Measurements from ENCODE around the gene MSH3.

MSH3 gene

GRCh38 chr5:80703291-80703690 lies 48.8 kb downstream of the MSH3 start:
- H3K9me3 ChIP-seq (ENCODE audit: insufficient read depth, low read depth, low read length), result no peaks in the 10 kb centered on the region
- H3K9ac ChIP-seq (ENCODE audit: low read depth, low read length, poor library complexity, severe bottlenecking), result no peak overlapping the region
- TF ChIP-seq CTCF (conservative IDR thresholded peaks at IDR 0.05; ENCODE audit: low read length), result no peak
- TF ChIP-seq EZH2phosphoT487 (IDR thresholded peaks at IDR 0.05; ENCODE audit: borderline replicate concordance), result no peak
- H3F3A ChIP-seq (ENCODE audit: low read depth), result no peaks in the 10 kb centered on the region
- no peak overlapping the region for H3K4me3 ChIP-seq (ENCODE audit: low read length, poor library complexity, severe bottlenecking)
- no peaks in the 10 kb centered on the region; the same call in 1 of the 2 replicates for H3K79me2 ChIP-seq (ENCODE audit: insufficient read depth, low read length)
- H4K20me1 ChIP-seq (ENCODE audit: insufficient read depth, low read length, poor library complexity, severe bottlenecking), result peaks cover 7% of the 10 kb centered on the region
- H3K9me2 ChIP-seq (replicated peaks; ENCODE audit: low read depth, low read length), result no peaks in the 10 kb centered on the region
- peaks cover 25% of the 10 kb centered on the region; the same call in 1 of the 2 replicates for H3K36me3 ChIP-seq (ENCODE audit: insufficient read depth, low read length)
- H3K4me2 ChIP-seq (ENCODE audit: low read depth, low read length, poor library complexity, severe bottlenecking), result no peak overlapping the region
- H3K27me3 ChIP-seq (ENCODE audit: insufficient read depth, low read length, poor library complexity, severe bottlenecking), result no peaks in the 10 kb centered on the region
- H2AFZ ChIP-seq (ENCODE audit: low read length), result no peak overlapping the region
- peaks cover 12% of the 10 kb centered on the region for H3K4me1 ChIP-seq (ENCODE audit: insufficient read depth, low read length, poor library complexity, severe bottlenecking)

GRCh38 chr5:80703747-80704146 lies 49.3 kb downstream of the MSH3 start:
- Histone ChIP-seq H3K9ac (ENCODE audit: low read depth, low read length, poor library complexity, severe bottlenecking) (no peak overlapping the region), H3K4me3 (ENCODE audit: low read length, poor library complexity, severe bottlenecking) (no peak overlapping the region), H2AFZ (ENCODE audit: low read length) (no peak overlapping the region), H3F3A (ENCODE audit: low read depth) (no peaks in the 10 kb centered on the region), H3K4me2 (ENCODE audit: low read depth, low read length, poor library complexity, severe bottlenecking) (peak overlapping the region; percentile 37), H3K4me1 (ENCODE audit: insufficient read depth, low read length, poor library complexity, severe bottlenecking) (peaks cover 12% of the 10 kb centered on the region), H3K27me3 (ENCODE audit: insufficient read depth, low read length, poor library complexity, severe bottlenecking) (no peaks in the 10 kb centered on the region), H3K36me3 (ENCODE audit: insufficient read depth, low read length) (peaks cover 30% of the 10 kb centered on the region), H3K79me2 (ENCODE audit: insufficient read depth, low read length) (no peaks in the 10 kb centered on the region; the same call in 1 of the 2 replicates), H3K9me2 (replicated peaks; ENCODE audit: low read depth, low read length) (no peaks in the 10 kb centered on the region), H4K20me1 (ENCODE audit: insufficient read depth, low read length, poor library complexity, severe bottlenecking) (peaks cover 7% of the 10 kb centered on the region), H3K9me3 (ENCODE audit: insufficient read depth, low read depth, low read length) (no peaks in the 10 kb centered on the region)
- TF ChIP-seq EZH2phosphoT487 (IDR thresholded peaks at IDR 0.05; ENCODE audit: borderline replicate concordance) (no peak), CTCF (conservative IDR thresholded peaks at IDR 0.05; ENCODE audit: low read length) (no peak)

- H4K20me1 ChIP-seq (ENCODE audit: insufficient read depth, low read length, poor library complexity, severe bottlenecking), result peaks cover 7% of the 10 kb centered on the region
- H3K9me3 ChIP-seq (ENCODE audit: insufficient read depth, low read depth, low read length), result no peaks in the 10 kb centered on the region
- H3K4me1 ChIP-seq (ENCODE audit: insufficient read depth, low read length, poor library complexity, severe bottlenecking), result peaks cover 12% of the 10 kb centered on the region
- peak overlapping the region; percentile 37 for H3K4me2 ChIP-seq (ENCODE audit: low read depth, low read length, poor library complexity, severe bottlenecking)
- H3K27me3 ChIP-seq (ENCODE audit: insufficient read depth, low read length, poor library complexity, severe bottlenecking), result no peaks in the 10 kb centered on the region
- no peak for TF ChIP-seq CTCF (conservative IDR thresholded peaks at IDR 0.05; ENCODE audit: low read length)
- TF ChIP-seq EZH2phosphoT487 (IDR thresholded peaks at IDR 0.05; ENCODE audit: borderline replicate concordance), result no peak
- H3K79me2 ChIP-seq (ENCODE audit: insufficient read depth, low read length), result no peaks in the 10 kb centered on the region; the same call in 1 of the 2 replicates
- H3K9ac ChIP-seq (ENCODE audit: low read depth, low read length, poor library complexity, severe bottlenecking), result no peak overlapping the region
- H3K9me2 ChIP-seq (replicated peaks; ENCODE audit: low read depth, low read length), result no peaks in the 10 kb centered on the region
- no peaks in the 10 kb centered on the region for H3F3A ChIP-seq (ENCODE audit: low read depth)
- H3K36me3 ChIP-seq (ENCODE audit: insufficient read depth, low read length), result peaks cover 34% of the 10 kb centered on the region
- no peak overlapping the region for H3K4me3 ChIP-seq (ENCODE audit: low read length, poor library complexity, severe bottlenecking)
- H2AFZ ChIP-seq (ENCODE audit: low read length), result no peak overlapping the region
These were observed 49.8 kb downstream of the MSH3 start for GRCh38 chr5:80704221-80704620.

Measured in Loucy (cell line).